Measurements from ENCODE around the gene AKAP8L.
"Not testable (repeated sequence)": the region's sequence is repeated elsewhere in the genome, so short reads cannot be mapped to it uniquely, and the experiment has no call there.

AKAP8L gene

DNA sequence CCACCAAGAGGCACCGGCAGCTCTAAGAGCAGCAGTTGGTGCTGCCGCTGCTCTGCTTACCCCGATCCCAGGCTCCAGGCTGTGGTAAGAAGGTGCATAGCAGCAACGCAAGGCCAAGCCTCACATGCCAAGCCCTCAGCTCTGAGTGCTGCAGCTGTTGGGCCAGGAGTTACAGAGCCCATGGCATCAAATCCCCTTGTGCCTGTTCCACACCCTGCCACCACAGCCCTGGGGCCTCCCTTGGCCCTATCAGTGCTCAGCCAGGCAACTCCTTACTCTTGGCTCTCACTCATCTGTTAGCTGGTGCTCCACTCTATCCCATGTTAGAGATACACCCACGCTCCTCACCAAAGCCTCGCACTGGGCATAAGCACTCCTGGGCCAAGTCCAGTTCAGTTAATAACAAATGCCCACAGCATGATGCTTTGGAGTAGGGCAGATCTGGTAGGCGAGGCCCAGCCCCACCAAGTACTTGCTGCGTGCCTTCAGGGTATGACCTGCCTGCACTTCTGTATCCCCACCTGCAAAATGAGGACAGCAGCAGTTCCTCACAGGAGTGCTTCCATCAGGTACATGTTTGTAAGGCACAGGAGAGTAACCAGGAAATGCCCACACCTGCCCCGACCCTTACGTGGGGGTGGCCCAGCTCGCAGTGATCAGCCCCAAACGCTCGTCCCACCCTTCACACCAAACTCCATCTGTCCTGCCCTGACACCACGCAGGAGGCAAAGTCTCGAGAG lies 16.2 kb downstream of the AKAP8L start:
- FAIRE-seq (no peak), DNase-seq (ENCODE audit: insufficient read length, low spot score) (no peak)
- TF ChIP-seq POLR2A (IDR thresholded peaks at IDR 0.05; ENCODE audit: low read depth, low read length): no peak

DNA sequence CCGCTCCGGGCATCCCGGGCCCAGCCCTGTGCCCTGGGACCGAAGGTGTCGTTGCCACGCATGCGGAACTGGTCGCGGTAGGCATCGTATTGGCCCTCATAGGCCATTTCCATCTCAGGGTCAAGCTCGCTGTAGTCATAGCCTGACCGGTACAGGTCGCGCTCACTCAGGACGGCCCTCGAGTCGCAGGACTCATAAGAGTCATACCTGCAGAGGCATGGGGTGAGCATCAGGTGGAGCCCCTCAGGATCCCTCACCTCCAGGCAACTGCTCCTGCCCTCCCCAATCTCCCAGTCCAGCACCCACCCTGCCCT lies 17.4 kb downstream of the AKAP8L start:
- DNase-seq (ENCODE audit: insufficient read length, low spot score) (no peak), FAIRE-seq (no peak)
- no peak for TF ChIP-seq POLR2A (IDR thresholded peaks at IDR 0.05; ENCODE audit: low read depth, low read length)

DNA sequence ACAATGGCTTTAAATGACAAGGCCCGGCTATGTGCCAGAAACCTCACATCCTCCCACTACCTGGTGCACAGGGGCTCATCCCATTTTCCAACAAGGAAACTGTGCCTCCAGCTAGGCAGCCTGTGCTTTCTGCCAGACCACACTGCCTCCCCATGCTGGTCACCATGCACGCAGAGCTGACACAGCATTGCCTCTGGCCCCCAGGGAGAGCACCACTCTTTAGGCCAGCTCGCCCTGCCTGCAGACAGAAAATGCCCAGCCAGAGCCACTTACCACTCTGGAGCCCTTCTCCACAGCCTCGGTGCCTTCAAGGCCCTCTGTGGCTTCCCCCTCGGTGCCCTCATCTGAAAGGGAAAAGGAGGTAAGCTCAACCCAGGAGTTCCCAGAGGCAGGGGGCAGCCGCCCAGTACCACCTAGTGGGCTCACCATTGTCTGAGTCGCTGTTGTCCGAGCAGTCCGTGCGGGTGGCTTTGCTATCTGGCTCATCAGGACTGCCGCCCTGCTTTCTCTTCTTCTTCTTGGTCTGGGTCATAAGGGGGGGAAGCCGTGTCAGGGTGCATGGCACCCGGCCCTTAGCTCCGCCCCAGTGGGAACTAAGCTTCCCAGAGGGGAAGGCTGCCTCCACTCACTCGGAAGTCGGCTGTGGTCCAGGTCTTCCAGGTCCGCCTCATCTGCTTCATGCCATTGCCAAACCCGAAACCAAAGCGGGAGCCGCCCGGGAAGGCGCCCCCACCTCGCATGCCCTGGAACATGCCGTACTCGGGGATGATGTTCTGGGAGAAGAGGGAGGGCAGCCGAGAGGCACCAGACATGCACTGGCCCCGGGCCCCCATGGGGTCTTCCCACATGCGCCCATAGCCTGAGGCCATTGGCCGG lies 18.0 kb downstream of the AKAP8L start:
- no peak for FAIRE-seq

DNA sequence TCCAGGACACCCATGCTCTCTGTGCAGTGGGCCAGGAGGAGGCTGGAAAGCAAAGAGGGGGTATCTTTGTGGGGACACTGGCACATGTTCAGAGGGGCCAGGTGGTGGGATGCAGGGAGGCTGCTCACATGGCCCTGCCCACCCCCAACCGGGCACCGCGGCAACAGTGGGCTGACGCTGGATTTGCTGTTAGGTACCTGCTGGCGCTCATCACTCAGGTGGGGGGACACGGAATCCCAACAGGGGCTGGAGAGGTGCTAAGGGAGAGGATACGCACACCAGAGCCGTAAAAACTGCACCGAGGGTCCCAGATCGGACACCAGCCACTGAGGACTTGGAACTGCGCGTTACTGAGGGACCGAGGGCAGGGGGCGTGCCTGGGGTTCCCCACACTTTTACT lies 19.2 kb downstream of the AKAP8L start:
- no peak for DNase-seq (ENCODE audit: insufficient read length, low spot score)
- TF ChIP-seq POLR2A (IDR thresholded peaks at IDR 0.05; ENCODE audit: low read depth, low read length): no peak
- no peak for FAIRE-seq

More for the DNA sequence above, 18.0 kb downstream of the AKAP8L start:
- no peak for DNase-seq (ENCODE audit: insufficient read length, low spot score)
- TF ChIP-seq POLR2A (IDR thresholded peaks at IDR 0.05; ENCODE audit: low read depth, low read length): no peak

DNA sequence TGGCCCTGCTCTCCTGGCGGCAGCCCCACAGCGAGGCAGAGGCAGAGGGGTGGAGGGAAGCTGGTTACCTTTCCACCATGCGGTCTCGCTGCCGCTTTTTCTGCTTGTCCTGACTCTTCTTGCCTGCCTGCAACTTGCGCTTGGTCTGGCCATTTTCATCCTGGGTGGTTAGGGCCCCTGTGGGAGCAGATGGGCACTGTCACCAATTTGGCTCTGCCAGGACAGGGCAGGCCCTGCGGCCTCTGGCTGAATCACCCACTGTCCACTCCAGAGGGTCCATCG lies 19.6 kb downstream of the AKAP8L start:
- TF ChIP-seq POLR2A (IDR thresholded peaks at IDR 0.05; ENCODE audit: low read depth, low read length): no peak
- FAIRE-seq (no peak), DNase-seq (ENCODE audit: insufficient read length, low spot score) (no peak)

DNA sequence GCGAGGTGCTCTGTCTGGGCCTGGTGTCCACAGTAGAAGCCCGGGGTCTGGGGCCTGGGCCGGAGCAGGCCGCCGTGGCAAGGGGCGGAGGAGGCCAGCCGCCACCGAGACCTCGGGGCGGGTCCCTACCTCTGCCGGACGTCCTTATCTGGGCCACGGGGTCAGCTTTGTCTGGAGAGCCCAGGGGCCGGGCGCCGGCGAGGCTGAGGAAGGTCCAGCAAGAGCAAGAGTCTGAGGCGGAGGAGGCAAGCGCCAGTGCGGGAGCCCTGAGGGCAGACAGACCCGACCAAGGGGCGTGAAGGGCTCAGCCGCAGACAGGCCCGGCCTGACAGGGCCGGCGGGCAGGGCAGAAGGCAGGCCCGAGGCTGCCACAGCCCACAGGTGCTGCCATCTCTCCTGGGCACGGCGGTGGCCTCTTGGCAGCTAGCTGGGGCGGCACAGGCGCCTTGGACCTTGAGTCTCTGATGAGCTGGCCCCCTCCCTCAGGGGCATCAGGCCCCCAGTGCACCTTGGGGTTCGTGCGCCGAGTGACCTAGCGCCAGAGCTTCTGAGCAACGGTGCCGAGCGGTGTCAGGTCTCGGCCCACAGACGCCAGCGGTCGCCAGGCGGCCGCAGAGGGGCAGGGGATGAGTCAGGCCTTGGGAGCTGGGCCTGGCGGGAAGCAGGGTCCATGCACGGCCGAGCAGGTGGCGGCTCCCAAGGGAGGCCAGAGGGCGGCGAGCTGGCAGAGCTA lies 20.1 kb downstream of the AKAP8L start:
- no peak for FAIRE-seq
- DNase-seq (ENCODE audit: insufficient read length, low spot score): no peak
- TF ChIP-seq POLR2A (IDR thresholded peaks at IDR 0.05; ENCODE audit: low read depth, low read length): no peak

DNA sequence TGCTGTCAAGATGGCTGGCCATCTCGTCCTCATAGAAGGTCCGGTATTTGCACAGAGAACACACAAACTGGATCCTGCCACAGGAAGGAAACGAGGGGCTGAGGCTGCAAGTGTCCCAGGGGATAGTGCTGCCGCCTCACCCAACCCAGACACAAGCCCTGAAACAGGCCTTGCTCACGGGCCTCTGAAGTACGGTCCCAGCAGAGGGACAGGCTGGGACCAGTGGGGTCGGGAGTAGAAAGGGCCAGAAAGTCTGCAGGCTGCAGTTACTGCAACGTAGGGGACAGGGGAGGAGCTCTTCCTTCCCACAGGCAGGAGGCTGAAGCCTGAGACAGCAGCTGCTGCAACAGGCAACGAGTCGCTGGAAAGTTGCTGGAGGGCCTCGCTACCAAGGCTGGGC lies 21.0 kb downstream of the AKAP8L start:
- no peak for FAIRE-seq
- TF ChIP-seq POLR2A (IDR thresholded peaks at IDR 0.05; ENCODE audit: low read depth, low read length): no peak
- DNase-seq (ENCODE audit: insufficient read length, low spot score): no peak

DNA sequence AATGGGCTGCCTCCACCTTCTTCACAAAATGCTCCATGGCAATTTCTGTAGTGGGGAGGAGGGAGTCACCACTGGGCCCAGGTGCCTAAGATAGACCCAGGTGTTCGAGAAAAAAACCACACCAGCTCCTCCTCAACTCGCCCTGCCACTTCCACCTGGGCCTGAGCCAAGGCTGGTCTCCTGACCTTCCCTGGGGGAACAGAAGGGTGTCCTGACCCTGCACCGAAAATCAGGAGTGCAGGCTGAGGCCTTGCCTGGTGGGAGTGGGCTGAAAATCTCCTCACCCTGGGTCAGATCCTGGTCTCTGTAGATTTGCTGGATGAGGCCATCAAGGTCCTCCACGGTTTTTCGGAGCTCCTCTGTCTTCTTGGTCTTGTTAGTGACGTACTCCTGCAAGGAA lies 21.6 kb downstream of the AKAP8L start:
- no peak for FAIRE-seq
- TF ChIP-seq POLR2A (IDR thresholded peaks at IDR 0.05; ENCODE audit: low read depth, low read length): no peak
- DNase-seq (ENCODE audit: insufficient read length, low spot score): no peak

DNA sequence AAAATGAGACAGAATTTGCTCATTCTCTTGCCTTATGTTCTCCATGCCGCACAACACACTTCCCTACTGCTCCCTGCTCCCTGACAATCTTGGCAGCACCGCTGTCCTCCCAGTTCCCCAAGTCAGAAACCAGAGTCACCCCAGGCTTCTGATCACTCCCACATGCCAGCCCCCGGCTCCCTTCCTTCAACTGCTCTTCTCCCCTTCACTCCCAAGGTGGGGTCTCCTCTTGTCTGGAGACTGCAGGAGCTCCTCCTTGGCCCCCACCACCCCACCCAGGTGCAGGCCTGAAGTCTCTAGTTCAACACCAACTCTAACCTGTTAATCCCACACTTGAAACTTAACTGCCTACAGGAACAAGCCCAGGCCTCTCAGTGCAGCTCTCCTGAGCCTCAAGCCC lies 22.4 kb downstream of the AKAP8L start:
- FAIRE-seq (no peak), DNase-seq (ENCODE audit: insufficient read length, low spot score) (no peak)
- no peak for TF ChIP-seq POLR2A (IDR thresholded peaks at IDR 0.05; ENCODE audit: low read depth, low read length)

DNA sequence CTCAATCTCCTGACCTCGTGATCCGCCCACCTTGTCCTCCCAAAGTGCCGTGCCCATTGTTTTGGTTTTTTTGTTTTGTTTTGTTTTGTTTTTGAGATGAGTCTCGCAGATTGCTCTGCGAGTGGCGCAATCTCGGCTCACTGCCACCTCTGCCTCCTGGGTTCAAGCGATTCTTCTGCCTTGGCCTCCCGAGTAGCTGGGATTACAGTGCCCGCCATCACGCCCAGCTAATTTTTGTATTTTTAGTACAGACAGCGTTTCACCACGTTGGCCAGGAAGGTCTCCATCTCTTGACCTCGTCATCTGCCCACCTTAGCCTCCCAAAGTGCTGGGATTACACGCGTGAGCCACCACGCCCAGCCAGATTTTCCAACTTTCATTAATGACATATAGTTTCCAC lies 23.5 kb downstream of the AKAP8L start:
- FAIRE-seq; DNase-seq (ENCODE audit: insufficient read length, low spot score): not testable (repeated sequence)

DNA sequence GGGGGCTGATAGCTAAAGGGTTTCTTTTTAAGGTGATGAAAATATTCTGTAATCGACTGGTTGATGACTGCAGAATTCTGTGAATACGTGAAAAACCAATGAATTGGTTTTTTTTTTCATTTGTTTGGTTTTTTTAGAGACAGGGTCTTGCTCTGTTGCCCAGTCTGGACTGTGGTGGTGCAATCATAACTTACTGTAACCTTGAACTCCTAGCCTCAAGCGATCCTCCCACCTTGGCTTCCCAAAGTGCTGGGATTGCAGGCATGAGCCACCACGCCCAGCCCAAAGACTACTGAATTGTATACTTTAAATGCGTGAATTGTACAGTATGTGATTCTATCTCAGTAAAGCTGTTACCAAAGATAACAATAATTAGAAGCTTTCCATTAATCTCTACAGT lies 24.4 kb downstream of the AKAP8L start:
- TF ChIP-seq POLR2A (IDR thresholded peaks at IDR 0.05; ENCODE audit: low read depth, low read length): no peak
- DNase-seq (ENCODE audit: insufficient read length, low spot score) (no peak), FAIRE-seq (no peak)

DNA sequence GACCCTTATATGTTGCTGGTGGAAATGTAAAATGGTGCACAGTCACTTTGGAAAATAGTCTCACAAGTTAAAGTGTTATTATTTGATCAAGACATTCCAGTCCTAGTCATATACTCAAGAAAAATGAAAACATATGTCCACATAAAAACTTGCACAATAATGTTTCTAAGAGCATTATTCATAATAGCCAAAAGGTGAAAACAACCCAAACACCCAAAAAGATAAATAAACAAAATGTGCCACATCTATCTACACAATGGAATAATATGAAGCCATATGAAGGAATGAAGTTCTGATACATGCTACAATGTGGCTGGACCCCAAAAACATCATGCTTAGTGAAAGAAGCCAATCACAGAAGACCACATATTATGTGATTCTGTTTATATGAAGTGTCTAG lies 24.8 kb downstream of the AKAP8L start:
- DNase-seq (ENCODE audit: insufficient read length, low spot score) (no peak), FAIRE-seq (no peak)
- TF ChIP-seq POLR2A (IDR thresholded peaks at IDR 0.05; ENCODE audit: low read depth, low read length): no peak

DNA sequence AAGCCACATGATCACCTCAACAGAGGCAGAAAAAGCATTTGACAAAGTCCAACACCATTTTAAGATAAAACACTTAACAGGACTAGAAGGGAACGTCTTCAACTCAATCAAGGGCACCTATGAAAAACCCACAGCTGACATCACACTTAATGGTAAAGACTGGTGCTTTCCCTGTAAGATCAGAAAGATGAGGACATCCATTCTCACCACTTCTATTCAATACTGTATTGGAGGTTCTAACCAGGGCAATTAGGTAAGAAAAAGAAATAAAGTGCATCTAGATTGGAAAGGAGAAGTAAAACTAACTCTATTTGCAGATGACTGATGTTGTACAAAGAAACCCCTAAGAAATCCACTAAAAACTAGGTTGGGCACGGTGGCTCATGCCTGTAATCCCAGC lies 28.0 kb downstream of the AKAP8L start:
- peak; percentile 30 for FAIRE-seq
- no peak for TF ChIP-seq POLR2A (IDR thresholded peaks at IDR 0.05; ENCODE audit: low read depth, low read length)
- no peak for DNase-seq (ENCODE audit: insufficient read length, low spot score)

DNA sequence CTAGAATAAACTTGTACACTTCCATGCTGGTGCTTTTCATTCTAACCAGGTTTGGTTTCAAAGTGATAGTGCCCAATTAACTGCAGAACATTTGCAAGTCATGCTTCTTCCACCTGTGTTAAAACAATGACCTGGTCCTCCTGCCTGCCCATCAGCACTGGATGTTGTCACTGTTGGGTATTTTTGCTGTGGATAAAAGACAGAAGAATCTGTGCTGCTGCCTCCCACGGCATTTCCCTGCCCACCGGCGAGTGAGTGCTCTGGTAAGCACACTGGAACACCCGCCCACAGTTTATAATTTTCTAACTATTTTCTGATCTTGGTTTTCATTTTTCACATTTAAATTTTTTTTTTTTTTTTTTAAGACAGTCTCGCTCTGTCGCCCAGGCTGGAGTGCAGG lies 36.9 kb downstream of the AKAP8L start:
- no peak for FAIRE-seq
- TF ChIP-seq POLR2A (IDR thresholded peaks at IDR 0.05; ENCODE audit: low read depth, low read length): no peak

DNA sequence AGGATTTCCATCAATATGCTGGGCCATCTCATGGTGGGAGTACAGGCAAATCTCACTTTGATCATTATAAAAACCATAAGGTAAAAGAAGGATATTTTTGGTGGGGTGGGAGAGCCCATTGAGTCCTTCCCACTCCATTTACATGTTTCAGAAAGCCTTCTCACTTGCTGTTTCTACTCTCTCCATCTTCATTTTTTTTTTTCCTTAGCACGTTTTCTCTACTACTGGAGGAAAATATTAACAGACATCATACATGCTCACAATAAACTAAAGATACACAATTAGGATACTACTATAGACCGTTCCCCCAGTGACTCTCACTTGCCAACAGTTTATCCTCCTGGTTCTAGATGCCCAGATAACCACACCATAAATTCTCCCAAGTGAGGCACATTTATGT lies 37.4 kb downstream of the AKAP8L start:
- FAIRE-seq: no peak
- TF ChIP-seq POLR2A (IDR thresholded peaks at IDR 0.05; ENCODE audit: low read depth, low read length): no peak

More for the DNA sequence above, 36.9 kb downstream of the AKAP8L start:
- DNase-seq (ENCODE audit: insufficient read length, low spot score): no peak

More for the DNA sequence above, 37.4 kb downstream of the AKAP8L start:
- no peak for DNase-seq (ENCODE audit: insufficient read length, low spot score)
